ENCODE measurements around the gene S100A2.
A peak's percentile ranks its signal among the peaks of the same experiment; 100 is the strongest.
"Not testable (repeated sequence)": the region's sequence is repeated elsewhere in the genome, so short reads cannot be mapped to it uniquely, and the experiment has no call there.

The S100A2 gene

GRCh38 chr1:153532769-153533599, 32.7 kb downstream of the S100A2 start:
- DNase-seq (ENCODE audit: low read depth) = peak; percentile 92

GRCh38 chr1:153532181-153532580, 33.5 kb downstream of the S100A2 start:
- peak; percentile 38 for DNase-seq (ENCODE audit: low read depth)

- DNase-seq (ENCODE audit: low read depth) = no peak
Measured at GRCh38 chr1:153531638-153532037, 34.0 kb downstream of the S100A2 start.

- no peak for DNase-seq (ENCODE audit: low read depth)
Measured at GRCh38 chr1:153527683-153528040, 38.0 kb downstream of the S100A2 start.

- peak; percentile 59 for DNase-seq (ENCODE audit: low read depth)
Measured at GRCh38 chr1:153527023-153527682, 38.5 kb downstream of the S100A2 start.

GRCh38 chr1:153526132-153526543, 39.5 kb downstream of the S100A2 start:
- no peak for DNase-seq (ENCODE audit: low read depth)

- no peak for DNase-seq (ENCODE audit: low read depth)
Measured at GRCh38 chr1:153525088-153525728, 40.4 kb downstream of the S100A2 start.

- not testable (repeated sequence) for DNase-seq (ENCODE audit: low read depth)
Measured at GRCh38 chr1:153522353-153523048, 43.1 kb downstream of the S100A2 start.

- not testable (repeated sequence) for DNase-seq (ENCODE audit: low read depth)
Measured at GRCh38 chr1:153521808-153522207, 43.8 kb downstream of the S100A2 start.

GRCh38 chr1:153520818-153521476, 44.7 kb downstream of the S100A2 start:
- no peak for DNase-seq (ENCODE audit: low read depth)

- not testable (repeated sequence) for DNase-seq (ENCODE audit: low read depth)
Measured at GRCh38 chr1:153520137-153520691, 45.4 kb downstream of the S100A2 start.

GRCh38 chr1:153519242-153519641, 46.4 kb downstream of the S100A2 start:
- DNase-seq (ENCODE audit: low read depth) = no peak

GRCh38 chr1:153515504-153516394, 49.9 kb downstream of the S100A2 start:
- peak; percentile 24 for DNase-seq (ENCODE audit: low read depth)

- no peak for DNase-seq (ENCODE audit: low read depth)
Measured at GRCh38 chr1:153513666-153514065, 52.0 kb downstream of the S100A2 start.

- DNase-seq (ENCODE audit: low read depth) = no peak
Measured at GRCh38 chr1:153513023-153513422, 52.6 kb downstream of the S100A2 start.

Measured in ELR (cell line).